ENCODE data around the gene TLCD1. TPM values are rescaled to one million over a fixed set of nuclear protein-coding genes. Genes with fewer than 3 reads are reported as not detected.

Gene TLCD1
- total and polyA plus RNA-seq, 2 experiments from 2014 or later = 26.5 to 47.0 TPM

GRCh38 chr17:28686296-28686695, 39.7 kb downstream of the TLCD1 start:
- Histone ChIP-seq H3K27ac (ENCODE audit: low read depth) (no peak overlapping the region), H3K36me3 (ENCODE audit: insufficient read depth) (peaks cover 96% of the 10 kb centered on the region), H2AFZ (no peak overlapping the region), H3K9me2 (ENCODE audit: insufficient read depth) (no peaks in the 10 kb centered on the region), H3F3A (replicated peaks; ENCODE audit: low read depth) (0 out of 2 replicates have a peak, but pooled peaks cover 9% of the 10 kb centered on the region), H4K20me1 (replicated peaks; ENCODE audit: insufficient read depth) (peaks cover 2% of the 10 kb centered on the region), H3K4me3 (no peak overlapping the region), H3K79me2 (replicated peaks; ENCODE audit: insufficient read depth) (no peaks in the 10 kb centered on the region), H3K4me1 (ENCODE audit: insufficient read depth) (no peaks in the 10 kb centered on the region), H3K27me3 (ENCODE audit: insufficient read depth) (no peaks in the 10 kb centered on the region), H3K4me2 (no peak overlapping the region)
- no peaks in the 10 kb centered on the region; the same call in 2 of the 3 replicates for H3K9me3 Mint-ChIP-seq
- peaks cover 10% of the 10 kb centered on the region for H3K27me3 Mint-ChIP-seq (ENCODE audit: insufficient read depth, low read depth, poor library complexity)
- DNase-seq (ENCODE audit: low spot score) (no peak), ATAC-seq (no peak)
- H3K27ac Mint-ChIP-seq = no peak overlapping the region
- peaks cover 98% of the 10 kb centered on the region for H3K36me3 Mint-ChIP-seq (ENCODE audit: low read depth)
- H3K4me3 Mint-ChIP-seq = no peak overlapping the region
- TF ChIP-seq JUNB (IDR thresholded peaks at IDR 0.05; ENCODE audit: unreplicated experiment) (no peak), ZNF114 (CRISPR knock-in tag; IDR thresholded peaks at IDR 0.05) (no peak)
- no peaks in the 10 kb centered on the region for H3K4me1 Mint-ChIP-seq

GRCh38 chr17:28685366-28685765, 40.7 kb downstream of the TLCD1 start:
- Mint-ChIP-seq H3K27ac (no peak overlapping the region), H3K9me3 (no peaks in the 10 kb centered on the region; the same call in 2 of the 3 replicates), H3K36me3 (ENCODE audit: low read depth) (peaks cover 98% of the 10 kb centered on the region), H3K4me3 (no peak overlapping the region), H3K4me1 (no peaks in the 10 kb centered on the region), H3K27me3 (ENCODE audit: insufficient read depth, low read depth, poor library complexity) (peaks cover 11% of the 10 kb centered on the region)
- H3K36me3 ChIP-seq (ENCODE audit: insufficient read depth) = peaks cover 96% of the 10 kb centered on the region
- H3K4me3 ChIP-seq = no peak overlapping the region
- no peak overlapping the region for H2AFZ ChIP-seq
- no peaks in the 10 kb centered on the region for H3K79me2 ChIP-seq (replicated peaks; ENCODE audit: insufficient read depth)
- no peak overlapping the region for H3K27ac ChIP-seq (ENCODE audit: low read depth)
- no peak for DNase-seq (ENCODE audit: low spot score)
- H3K4me2 ChIP-seq = no peak overlapping the region
- H3K9me2 ChIP-seq (ENCODE audit: insufficient read depth) = no peaks in the 10 kb centered on the region
- no peaks in the 10 kb centered on the region for H3K27me3 ChIP-seq (ENCODE audit: insufficient read depth)
- H3F3A ChIP-seq (replicated peaks; ENCODE audit: low read depth) = 0 out of 2 replicates have a peak, but pooled peaks cover 9% of the 10 kb centered on the region
- ATAC-seq = no peak
- no peaks in the 10 kb centered on the region for H3K4me1 ChIP-seq (ENCODE audit: insufficient read depth)
- H4K20me1 ChIP-seq (replicated peaks; ENCODE audit: insufficient read depth) = peaks cover 7% of the 10 kb centered on the region
- no peak for TF ChIP-seq ZNF462 (CRISPR knock-in tag; IDR thresholded peaks at IDR 0.05)
- no peak for TF ChIP-seq ETS1 (IDR thresholded peaks at IDR 0.05)
- TF ChIP-seq POLR2AphosphoS5 (IDR thresholded peaks at IDR 0.05; ENCODE audit: low read depth) = no peak
- no peak for TF ChIP-seq JUNB (IDR thresholded peaks at IDR 0.05; ENCODE audit: unreplicated experiment)
- TF ChIP-seq ZNF331 (CRISPR knock-in tag; IDR thresholded peaks at IDR 0.05; ENCODE audit: low read depth) = no peak
- TF ChIP-seq REST (IDR thresholded peaks at IDR 0.05; ENCODE audit: unreplicated experiment) = no peak
- TF ChIP-seq CTCF (conservative IDR thresholded peaks at IDR 0.05; ENCODE audit: low read depth in 2 of 2) = no peak
- TF ChIP-seq ZNF114 (CRISPR knock-in tag; IDR thresholded peaks at IDR 0.05) = no peak
- TF ChIP-seq EZH2phosphoT487 (IDR thresholded peaks at IDR 0.05; ENCODE audit: unreplicated experiment) = no peak

Measured in GM23338 (cell line).